ENCODE data around the gene SLC35G3.

SLC35G3 gene

GRCh38 chr17:35229638-35230037 lies 35.4 kb upstream of the SLC35G3 start:
- no peak overlapping the region for H2BK5ac ChIP-seq (ENCODE audit: low read depth, low read length, poor library complexity)
- no peak overlapping the region for H4K12ac ChIP-seq (ENCODE audit: low read depth, low read length)
- H3K14ac ChIP-seq (ENCODE audit: low read length), result no peak overlapping the region
- no peak overlapping the region for H3K4ac ChIP-seq (ENCODE audit: low read depth, low read length)
- no peak overlapping the region for H3K4me3 ChIP-seq (ENCODE audit: low read depth, low read length)
- H3K18ac ChIP-seq (ENCODE audit: low read length), result no peak overlapping the region
- H4K8ac ChIP-seq (ENCODE audit: low read depth, low read length), result no peak overlapping the region
- H3K79me1 ChIP-seq (ENCODE audit: low read length), result no peaks in the 10 kb centered on the region
- no peak overlapping the region for H2BK120ac ChIP-seq (ENCODE audit: insufficient read depth, low read length, poor library complexity)
- no peak overlapping the region for H3K27ac ChIP-seq (ENCODE audit: low read depth, low read length)
- H2AK5ac ChIP-seq (ENCODE audit: low read length), result no peak overlapping the region
- no peaks in the 10 kb centered on the region for H3K36me3 ChIP-seq (ENCODE audit: control insufficient read depth in 1 of 2, insufficient read depth in 2 of 2, low read length in 2 of 2)
- H3K9ac ChIP-seq (ENCODE audit: low read length), result no peak overlapping the region
- H3K79me2 ChIP-seq (ENCODE audit: control insufficient read depth, insufficient read depth, low read length, poor library complexity), result no peaks in the 10 kb centered on the region
- no peaks in the 10 kb centered on the region for H3K27me3 ChIP-seq (ENCODE audit: insufficient read depth, low read length)
- no peaks in the 10 kb centered on the region for H3K9me3 ChIP-seq (ENCODE audit: insufficient read depth, low read depth, low read length)
- H3K4me1 ChIP-seq (ENCODE audit: control insufficient read depth in 1 of 2, insufficient read depth in 2 of 2, low read length in 2 of 2), result no peaks in the 10 kb centered on the region
- H2AFZ ChIP-seq (ENCODE audit: insufficient read depth, low read length, poor library complexity), result no peak overlapping the region
- DNase-seq, result no peak
- no CpG with 5 or more reads among the region's 1 CpG for WGBS (ENCODE audit: extremely low coverage, insufficient coverage, insufficient read length)
- no peak overlapping the region for H2BK12ac ChIP-seq (ENCODE audit: low read length)
- no peak overlapping the region for H3K4me2 ChIP-seq (ENCODE audit: low read length)
- no peak overlapping the region for H3K23ac ChIP-seq (ENCODE audit: low read length)
- H4K91ac ChIP-seq (ENCODE audit: low read depth, low read length), result no peak overlapping the region

GRCh38 chr17:35227546-35227945 lies 33.4 kb upstream of the SLC35G3 start:
- H3K4ac ChIP-seq (ENCODE audit: low read depth, low read length), result no peak overlapping the region
- H3K9me3 ChIP-seq (ENCODE audit: insufficient read depth, low read depth, low read length), result no peaks in the 10 kb centered on the region
- no peak overlapping the region for H2BK5ac ChIP-seq (ENCODE audit: low read depth, low read length, poor library complexity)
- H3K27me3 ChIP-seq (ENCODE audit: insufficient read depth, low read length), result no peaks in the 10 kb centered on the region
- H4K12ac ChIP-seq (ENCODE audit: low read depth, low read length), result no peak overlapping the region
- no peak overlapping the region for H3K9ac ChIP-seq (ENCODE audit: low read length)
- DNase-seq, result no peak
- H3K27ac ChIP-seq (ENCODE audit: low read depth, low read length), result no peak overlapping the region
- no peak overlapping the region for H3K4me3 ChIP-seq (ENCODE audit: low read depth, low read length)
- H3K79me1 ChIP-seq (ENCODE audit: low read length), result no peaks in the 10 kb centered on the region
- H3K14ac ChIP-seq (ENCODE audit: low read length), result no peak overlapping the region
- H4K8ac ChIP-seq (ENCODE audit: low read depth, low read length), result no peak overlapping the region
- no peaks in the 10 kb centered on the region for H3K36me3 ChIP-seq (ENCODE audit: control insufficient read depth in 1 of 2, insufficient read depth in 2 of 2, low read length in 2 of 2)
- H4K91ac ChIP-seq (ENCODE audit: low read depth, low read length), result no peak overlapping the region
- no peak overlapping the region for H2BK12ac ChIP-seq (ENCODE audit: low read length)
- no peak overlapping the region for H3K4me2 ChIP-seq (ENCODE audit: low read length)
- no peaks in the 10 kb centered on the region for H3K4me1 ChIP-seq (ENCODE audit: control insufficient read depth in 1 of 2, insufficient read depth in 2 of 2, low read length in 2 of 2)
- no peak overlapping the region for H2BK120ac ChIP-seq (ENCODE audit: insufficient read depth, low read length, poor library complexity)
- WGBS (ENCODE audit: extremely low coverage, insufficient coverage, insufficient read length), result no CpG with 5 or more reads among the region's 2 CpGs
- H2AK5ac ChIP-seq (ENCODE audit: low read length), result no peak overlapping the region
- H3K79me2 ChIP-seq (ENCODE audit: control insufficient read depth, insufficient read depth, low read length, poor library complexity), result no peaks in the 10 kb centered on the region
- no peak overlapping the region for H2AFZ ChIP-seq (ENCODE audit: insufficient read depth, low read length, poor library complexity)
- no peak overlapping the region for H3K23ac ChIP-seq (ENCODE audit: low read length)
- no peak overlapping the region for H3K18ac ChIP-seq (ENCODE audit: low read length)

- WGBS (ENCODE audit: extremely low coverage, insufficient coverage, insufficient read length), result no CpG with 5 or more reads among the region's 1 CpG
- no peak overlapping the region for H3K23ac ChIP-seq (ENCODE audit: low read length)
- H3K14ac ChIP-seq (ENCODE audit: low read length), result no peak overlapping the region
These were observed 30.2 kb upstream of the SLC35G3 start for GRCh38 chr17:35224436-35224835.

GRCh38 chr17:35222452-35222851 lies 28.3 kb upstream of the SLC35G3 start:
- Histone ChIP-seq H3K4me2 (ENCODE audit: low read length) (no peak overlapping the region), H4K8ac (ENCODE audit: low read depth, low read length) (no peak overlapping the region), H3K4me3 (ENCODE audit: low read depth, low read length) (no peak overlapping the region), H4K12ac (ENCODE audit: low read depth, low read length) (no peak overlapping the region), H2BK120ac (ENCODE audit: insufficient read depth, low read length, poor library complexity) (no peak overlapping the region), H2BK5ac (ENCODE audit: low read depth, low read length, poor library complexity) (no peak overlapping the region), H3K23ac (ENCODE audit: low read length) (no peak overlapping the region), H3K79me2 (ENCODE audit: control insufficient read depth, insufficient read depth, low read length, poor library complexity) (no peaks in the 10 kb centered on the region), H3K4ac (ENCODE audit: low read depth, low read length) (no peak overlapping the region), H3K9ac (ENCODE audit: low read length) (no peak overlapping the region), H2AK5ac (ENCODE audit: low read length) (no peak overlapping the region), H3K27me3 (ENCODE audit: insufficient read depth, low read length) (no peaks in the 10 kb centered on the region), H3K27ac (ENCODE audit: low read depth, low read length) (no peak overlapping the region), H3K9me3 (ENCODE audit: insufficient read depth, low read depth, low read length) (peaks cover 2% of the 10 kb centered on the region), H2BK12ac (ENCODE audit: low read length) (no peak overlapping the region), H3K36me3 (ENCODE audit: control insufficient read depth in 1 of 2, insufficient read depth in 2 of 2, low read length in 2 of 2) (no peaks in the 10 kb centered on the region), H3K18ac (ENCODE audit: low read length) (no peak overlapping the region), H4K91ac (ENCODE audit: low read depth, low read length) (no peak overlapping the region), H3K14ac (ENCODE audit: low read length) (no peak overlapping the region), H3K79me1 (ENCODE audit: low read length) (no peaks in the 10 kb centered on the region), H3K4me1 (ENCODE audit: control insufficient read depth in 1 of 2, insufficient read depth in 2 of 2, low read length in 2 of 2) (no peaks in the 10 kb centered on the region), H2AFZ (ENCODE audit: insufficient read depth, low read length, poor library complexity) (no peak overlapping the region)
- DNase-seq, result no peak
- no CpG with 5 or more reads among the region's 2 CpGs for WGBS (ENCODE audit: extremely low coverage, insufficient coverage, insufficient read length)

More at GRCh38 chr17:35224436-35224835, 30.2 kb upstream of the SLC35G3 start:
- Histone ChIP-seq H3K4me3 (ENCODE audit: low read depth, low read length) (no peak overlapping the region), H3K27me3 (ENCODE audit: insufficient read depth, low read length) (no peaks in the 10 kb centered on the region), H2BK5ac (ENCODE audit: low read depth, low read length, poor library complexity) (no peak overlapping the region), H3K18ac (ENCODE audit: low read length) (no peak overlapping the region), H2AK5ac (ENCODE audit: low read length) (no peak overlapping the region), H3K4me1 (ENCODE audit: control insufficient read depth in 1 of 2, insufficient read depth in 2 of 2, low read length in 2 of 2) (no peaks in the 10 kb centered on the region), H3K79me2 (ENCODE audit: control insufficient read depth, insufficient read depth, low read length, poor library complexity) (no peaks in the 10 kb centered on the region), H4K12ac (ENCODE audit: low read depth, low read length) (no peak overlapping the region), H3K9me3 (ENCODE audit: insufficient read depth, low read depth, low read length) (peaks cover 2% of the 10 kb centered on the region), H2BK12ac (ENCODE audit: low read length) (no peak overlapping the region), H4K91ac (ENCODE audit: low read depth, low read length) (no peak overlapping the region), H2AFZ (ENCODE audit: insufficient read depth, low read length, poor library complexity) (no peak overlapping the region), H2BK120ac (ENCODE audit: insufficient read depth, low read length, poor library complexity) (no peak overlapping the region), H3K79me1 (ENCODE audit: low read length) (no peaks in the 10 kb centered on the region), H3K27ac (ENCODE audit: low read depth, low read length) (no peak overlapping the region), H4K8ac (ENCODE audit: low read depth, low read length) (no peak overlapping the region), H3K9ac (ENCODE audit: low read length) (no peak overlapping the region), H3K36me3 (ENCODE audit: control insufficient read depth in 1 of 2, insufficient read depth in 2 of 2, low read length in 2 of 2) (no peaks in the 10 kb centered on the region), H3K4me2 (ENCODE audit: low read length) (no peak overlapping the region), H3K4ac (ENCODE audit: low read depth, low read length) (no peak overlapping the region)
- DNase-seq, result no peak

Data from trophoblast cell (in vitro differentiated cells and primary cell).